HL-60 (cell line): Measurements from ENCODE around the gene CBX6.

Experiments used
- DNase-seq, 2 experiments: peaks; one replicate each; pipeline ENCODE4 v3.0.0-alpha.2; 2010 to 2020; ENCODE audit warnings: low read depth in 1 of 2, low spot score in 1 of 2
- H3K27ac ChIP-seq: fragments of 250-450 bp; sonication (Bioruptor Pico); replicated peaks from 2 replicates; pipeline ENCODE4 v1.5.1; 2020; ENCODE audit warnings: mild to moderate bottlenecking, moderate library complexity
- H3K27me3 ChIP-seq: fragments of 250-450 bp; sonication (Bioruptor Pico); 2 replicates; pipeline ENCODE4 v1.5.1; 2021; ENCODE audit warnings: mild to moderate bottlenecking, moderate library complexity; ENCODE audit not compliant: insufficient read depth, poor library complexity, severe bottlenecking
- H3K4me3 ChIP-seq: replicated peaks from 2 replicates; pipeline ENCODE4 v1.5.1; 2011; ENCODE audit warnings: mild to moderate bottlenecking, control low read depth, low read length; ENCODE audit not compliant: insufficient read depth
- CTCF ChIP-seq: IDR thresholded peaks from one replicate; pipeline ENCODE4 v1.5.1; 2011; ENCODE audit warnings: low read length, control low read depth, inconsistent platforms; ENCODE audit not compliant: insufficient read depth
- GABPA ChIP-seq: IDR thresholded peaks from 2 replicates; pipeline ENCODE4 v1.6.1; 2012; ENCODE audit warnings: low read depth
- POLR2AphosphoS5 ChIP-seq: IDR thresholded peaks from 2 replicates; pipeline ENCODE4 v1.6.1; 2012; ENCODE audit warnings: low read depth
- REST ChIP-seq: IDR thresholded peaks from 2 replicates; pipeline ENCODE4 v1.6.1; 2012; ENCODE audit warnings: low read depth; ENCODE audit not compliant: insufficient replicate concordance
- SPI1 ChIP-seq: IDR thresholded peaks from 2 replicates; pipeline ENCODE4 v1.6.1; 2012; ENCODE audit warnings: low read depth, mild to moderate bottlenecking, borderline replicate concordance

Gene CBX6

GRCh38 chr22:38919631-38920190 is 47.7 kb upstream of the CBX6 start:
- no peak overlapping the region for H3K27ac ChIP-seq
- no peak for DNase-seq
- no peak for TF ChIP-seq SPI1
- no peak for TF ChIP-seq GABPA
- TF ChIP-seq REST = no peak
- no peak for TF ChIP-seq CTCF
- H3K27me3 ChIP-seq = peaks cover 8% of the 10 kb centered on the region
- H3K4me3 ChIP-seq = no peak overlapping the region

GRCh38 chr22:38911434-38911833 is 39.4 kb upstream of the CBX6 start:
- TF ChIP-seq CTCF (no peak), GABPA (no peak), REST (no peak), SPI1 (no peak), POLR2AphosphoS5 (no peak)
- Histone ChIP-seq H3K27ac (no peak overlapping the region), H3K4me3 (no peak overlapping the region), H3K27me3 (peaks cover 3% of the 10 kb centered on the region)
- DNase-seq = no peak

- DNase-seq = no peak
- TF ChIP-seq SPI1 (no peak), CTCF (no peak), POLR2AphosphoS5 (no peak), GABPA (no peak), REST (no peak)
These were observed 35.8 kb upstream of the CBX6 start for GRCh38 chr22:38907767-38908166.

More at GRCh38 chr22:38907767-38908166, 35.8 kb upstream of the CBX6 start:
- Histone ChIP-seq H3K27me3 (peaks cover 4% of the 10 kb centered on the region), H3K27ac (no peak overlapping the region), H3K4me3 (no peak overlapping the region)
